Neuron (in vitro differentiated cells): ENCODE results near the gene TP53RK.

Source experiments
- H2AFZ ChIP-seq: one replicate; pipeline ENCODE4 v1.6.1; 2013; ENCODE audit warnings: low read depth, mild to moderate bottlenecking, inconsistent platforms, low read length, moderate library complexity
- H3K27me3 ChIP-seq: one replicate; pipeline ENCODE4 v1.6.1; 2013; ENCODE audit warnings: low read length; ENCODE audit not compliant: insufficient read depth
- H3K36me3 ChIP-seq: one replicate; pipeline ENCODE4 v1.6.1; 2013; ENCODE audit warnings: low read length; ENCODE audit not compliant: insufficient read depth
- H3K4me1 ChIP-seq: one replicate; pipeline ENCODE4 v1.6.1; 2013; ENCODE audit warnings: low read length; ENCODE audit not compliant: insufficient read depth
- H3K4me3 ChIP-seq: 2 replicates; pipeline ENCODE4 v1.5.1; 2013; ENCODE audit warnings: mild to moderate bottlenecking, low read length, moderate library complexity
- H3K9me3 ChIP-seq: one replicate; pipeline ENCODE4 v1.6.1; 2013; ENCODE audit warnings: low read length

The TP53RK gene

DNA sequence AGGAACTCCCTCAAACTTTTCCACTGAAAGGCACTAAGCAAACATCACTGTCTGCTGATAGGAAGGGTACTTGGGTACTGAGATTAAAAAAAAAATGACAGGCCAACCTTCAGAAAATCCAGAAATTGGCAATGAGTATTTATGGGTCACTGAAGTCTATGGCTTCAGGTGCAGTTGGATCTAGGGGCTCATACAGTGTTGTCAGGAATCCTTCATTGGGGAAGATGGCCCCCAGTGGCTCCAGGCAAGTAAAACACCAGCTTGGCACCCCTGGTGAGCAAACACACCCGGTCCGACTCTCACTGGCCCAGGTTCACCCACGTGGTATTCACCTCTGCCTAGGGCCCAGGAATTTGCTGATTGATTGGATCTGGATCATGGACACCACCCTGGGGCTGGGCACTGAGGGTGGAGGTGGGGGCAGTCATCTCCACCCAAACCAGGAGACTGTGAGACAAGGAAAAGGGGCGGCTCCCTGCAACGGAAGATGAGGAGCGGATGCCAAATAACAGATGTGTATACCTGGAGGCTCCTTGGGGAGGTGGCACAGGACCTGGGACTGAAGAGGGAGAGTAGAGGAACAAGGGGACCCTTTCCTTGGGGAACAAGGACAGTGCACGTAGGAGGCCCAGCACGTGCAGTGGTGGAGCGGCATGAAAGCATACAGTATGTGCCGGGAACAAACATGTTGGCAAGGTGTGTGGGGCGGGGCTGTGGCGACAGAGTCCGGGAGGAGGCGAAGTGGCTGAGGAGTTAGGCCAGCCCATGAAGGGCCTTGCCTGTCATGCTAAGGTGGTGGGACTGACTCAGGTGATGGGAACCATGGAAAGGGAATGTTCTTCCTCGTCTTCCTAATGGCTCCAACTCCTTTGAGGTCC is 25.0 kb upstream of the TP53RK start:
- Histone ChIP-seq H3K9me3 (no peaks in the 10 kb centered on the region), H2AFZ (no peak overlapping the region), H3K4me3 (no peak overlapping the region), H3K36me3 (no peaks in the 10 kb centered on the region), H3K4me1 (no peaks in the 10 kb centered on the region), H3K27me3 (no peaks in the 10 kb centered on the region)

DNA sequence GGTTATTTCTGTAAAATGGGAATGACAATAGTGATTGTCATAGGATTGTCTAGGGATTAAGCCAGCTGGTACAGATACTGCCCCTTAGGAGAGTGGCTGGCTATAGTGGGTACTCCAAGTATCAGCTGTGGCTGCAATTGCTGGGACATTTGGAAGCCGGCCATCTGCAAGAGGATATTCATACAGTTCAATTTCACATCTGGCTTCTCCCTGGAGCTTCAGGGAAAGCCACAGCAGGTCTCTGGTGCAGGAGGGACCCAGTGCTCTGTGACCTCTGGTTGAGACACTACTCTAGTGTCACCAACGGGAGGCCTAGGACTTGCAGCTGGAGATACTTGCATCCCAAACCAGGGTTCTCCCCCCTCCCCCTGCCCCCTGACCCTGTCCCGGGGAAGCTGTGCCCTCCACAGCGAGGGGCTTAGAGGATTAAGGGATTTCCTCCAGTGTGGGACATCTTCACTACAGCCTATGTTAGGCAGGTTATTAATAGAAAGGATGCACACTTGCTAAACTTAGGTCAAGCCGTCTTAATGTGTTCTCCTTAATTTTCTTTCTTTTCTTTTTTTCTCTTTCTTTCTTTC is 22.9 kb upstream of the TP53RK start:
- Histone ChIP-seq H3K36me3 (no peaks in the 10 kb centered on the region), H3K9me3 (no peaks in the 10 kb centered on the region), H3K4me1 (peaks cover 3% of the 10 kb centered on the region), H3K27me3 (no peaks in the 10 kb centered on the region), H3K4me3 (no peak overlapping the region), H2AFZ (no peak overlapping the region)

DNA sequence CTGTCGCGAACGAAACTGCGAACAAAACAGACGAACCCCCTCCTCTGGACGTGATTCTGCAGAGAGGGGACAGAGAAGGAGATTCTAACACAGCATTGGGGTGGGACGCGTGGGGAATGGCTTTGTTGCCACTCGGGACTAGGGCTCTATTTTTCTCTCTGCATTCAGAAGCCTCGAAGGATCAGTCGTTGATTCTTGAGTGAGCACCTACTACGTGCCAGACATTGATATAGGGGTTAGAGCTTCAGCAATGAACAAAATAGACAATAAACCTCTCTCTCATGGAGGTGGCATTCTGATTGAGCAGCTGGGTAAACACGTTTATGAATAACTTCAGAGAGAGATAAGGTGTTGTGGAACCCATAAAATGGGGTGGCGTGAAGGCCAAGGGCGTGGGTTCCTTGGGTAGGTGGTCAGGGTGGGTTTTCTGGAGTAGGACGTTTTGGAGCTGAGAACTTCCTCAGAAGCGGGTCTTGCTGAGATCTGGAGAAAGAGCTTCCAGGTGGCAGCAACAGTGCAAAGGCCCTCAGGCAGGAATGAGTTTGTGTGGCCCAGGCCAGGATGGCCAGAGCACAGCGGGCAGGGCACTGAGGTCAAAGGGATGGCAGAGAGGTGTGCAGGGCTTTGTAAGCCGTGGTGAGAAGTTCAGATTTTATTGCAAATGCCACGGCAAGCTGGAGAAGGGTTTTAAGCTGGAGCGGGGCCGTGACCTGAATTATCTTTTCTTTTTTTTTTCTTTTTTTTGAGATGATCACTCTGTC is 21.1 kb upstream of the TP53RK start:
- Histone ChIP-seq H2AFZ (peak overlapping the region; percentile 18), H3K36me3 (no peaks in the 10 kb centered on the region), H3K4me1 (peaks cover 3% of the 10 kb centered on the region), H3K27me3 (no peaks in the 10 kb centered on the region), H3K4me3 (peak overlapping the region; percentile 45), H3K9me3 (no peaks in the 10 kb centered on the region)

DNA sequence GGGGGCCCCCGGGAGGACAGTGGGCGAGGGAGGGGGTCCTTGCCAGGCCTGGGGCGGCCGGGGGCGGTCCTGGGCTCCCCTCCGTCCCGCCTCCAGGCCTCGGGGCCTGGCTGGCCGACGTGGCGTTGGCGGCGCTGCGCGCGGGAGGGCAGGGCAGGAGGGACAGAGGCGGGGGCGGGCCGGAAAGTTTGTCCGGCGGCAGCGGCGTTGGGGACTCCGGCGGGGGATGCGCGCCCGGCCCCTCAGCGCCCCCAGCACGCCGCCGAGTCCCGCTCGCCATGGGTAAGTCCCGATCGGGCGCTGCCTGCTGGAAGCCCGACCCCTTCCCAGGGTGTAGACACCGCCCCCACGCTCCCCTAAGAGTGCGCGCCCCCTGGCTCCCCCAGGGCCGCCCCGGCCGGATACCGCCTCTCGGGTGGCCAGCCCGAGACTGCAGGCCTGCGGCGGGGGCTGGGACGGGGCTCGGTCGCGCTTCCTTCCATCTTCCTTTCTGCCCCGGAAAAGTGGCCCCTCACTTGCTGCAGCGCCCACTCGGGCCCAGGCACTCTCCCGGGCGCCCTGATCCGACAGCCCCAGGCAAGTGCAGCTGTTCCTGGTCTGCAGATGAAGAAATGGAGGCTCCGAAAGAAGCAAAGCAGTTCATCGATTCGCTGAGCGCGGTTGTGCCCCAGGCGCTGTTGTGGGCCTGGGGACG is 20.4 kb upstream of the TP53RK start, which contains the start of gene SLC2A10:
SLC2A10 (plus strand) TSS at position 191 of the 694 bp plus-strand sequence; CDS start at position 279, 88 bp downstream.
- Histone ChIP-seq H3K27me3 (no peaks in the 10 kb centered on the region), H3K4me1 (peaks cover 8% of the 10 kb centered on the region)

DNA sequence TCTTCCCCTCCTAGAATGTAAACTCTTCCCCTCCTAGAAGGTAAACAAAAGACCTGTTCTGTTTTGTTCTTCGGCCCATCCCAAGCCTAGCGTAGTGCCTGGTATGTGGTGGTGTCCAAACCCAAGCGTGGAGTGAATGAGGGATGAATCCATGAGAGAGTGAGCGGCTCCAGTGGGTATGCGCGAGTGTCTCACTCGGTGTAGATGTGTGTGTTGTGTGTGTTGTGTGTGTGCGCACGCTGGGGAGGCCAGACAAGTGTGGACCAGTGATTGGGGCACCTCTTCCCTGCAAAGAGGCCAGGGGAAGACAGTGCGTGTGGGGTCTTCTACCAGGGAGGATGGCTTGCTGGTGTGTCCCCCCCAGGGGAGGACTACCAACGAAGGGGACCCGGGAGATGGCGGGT is 19.8 kb upstream of the TP53RK start:
- no peaks in the 10 kb centered on the region for H3K27me3 ChIP-seq
- peak overlapping the region; percentile 45 for H3K4me3 ChIP-seq
- no peaks in the 10 kb centered on the region for H3K36me3 ChIP-seq
- peaks cover 2% of the 10 kb centered on the region for H3K9me3 ChIP-seq
- peaks cover 10% of the 10 kb centered on the region for H3K4me1 ChIP-seq
- peak overlapping the region; percentile 18 for H2AFZ ChIP-seq

More for the DNA sequence above, 20.4 kb upstream of the TP53RK start, which contains the start of gene SLC2A10:
- no peaks in the 10 kb centered on the region for H3K36me3 ChIP-seq
- peaks cover 2% of the 10 kb centered on the region for H3K9me3 ChIP-seq
- peak within 1 kb of the TSS; percentile 45 for H3K4me3 ChIP-seq
- H2AFZ ChIP-seq: peak within 1 kb of the TSS; percentile 18

DNA sequence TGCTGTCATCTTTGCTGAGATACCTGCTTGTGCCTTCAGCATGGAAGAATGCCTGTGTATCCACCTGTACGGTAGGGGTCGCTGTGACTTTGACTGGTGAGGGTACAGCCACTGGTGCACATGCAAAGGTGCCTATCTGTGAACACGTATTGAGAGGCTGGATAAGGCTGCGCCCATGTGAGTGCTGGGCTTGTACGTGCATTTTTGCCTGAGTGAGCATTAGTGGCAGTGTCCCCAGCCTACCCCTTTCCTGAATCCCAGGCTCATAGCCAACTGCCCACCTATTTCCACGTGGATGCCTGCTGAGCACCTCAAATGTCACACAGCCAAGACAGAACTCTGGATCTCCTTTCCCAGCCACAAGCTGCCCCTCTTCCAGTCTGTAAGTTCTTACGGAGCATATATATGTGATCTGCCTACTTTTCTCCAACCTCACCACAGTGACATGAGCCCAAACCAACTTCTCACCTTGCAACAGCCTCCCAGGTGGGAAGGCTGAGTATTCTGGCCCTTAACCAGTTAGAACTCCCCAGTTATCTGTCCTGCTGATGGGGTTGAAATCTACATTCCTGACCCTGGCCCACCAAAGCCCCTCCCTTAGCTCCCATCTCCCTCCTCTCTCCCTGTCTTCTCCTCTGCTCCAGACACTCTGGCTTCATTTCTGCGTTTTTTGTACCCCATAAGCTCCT is 19.1 kb upstream of the TP53RK start:
- H3K27me3 ChIP-seq: no peaks in the 10 kb centered on the region

DNA sequence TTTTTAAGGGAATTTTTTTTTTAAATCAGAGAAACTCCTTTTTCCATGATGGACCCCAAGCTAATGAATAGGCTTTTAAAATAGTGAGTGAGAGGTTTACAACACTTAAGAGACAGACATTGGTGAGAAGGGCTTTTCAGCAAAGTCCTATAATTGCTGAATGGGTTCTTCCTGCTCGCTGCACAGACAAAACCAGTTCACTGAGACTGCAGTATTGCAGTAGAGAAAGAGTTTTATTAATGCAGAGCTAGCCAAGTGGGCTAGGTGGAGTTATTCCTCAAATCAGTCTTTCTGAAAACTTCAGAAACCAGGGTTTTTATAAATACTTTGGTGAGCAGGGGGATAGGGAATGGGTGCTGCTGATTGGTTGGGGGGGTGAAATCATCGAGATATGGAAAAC is 17.0 kb upstream of the TP53RK start:
- Histone ChIP-seq H2AFZ (no peak overlapping the region), H3K36me3 (no peaks in the 10 kb centered on the region), H3K9me3 (peaks cover 2% of the 10 kb centered on the region), H3K4me3 (no peak overlapping the region), H3K27me3 (no peaks in the 10 kb centered on the region), H3K4me1 (peaks cover 10% of the 10 kb centered on the region)

More for the DNA sequence above, 19.1 kb upstream of the TP53RK start:
- Histone ChIP-seq H3K9me3 (peaks cover 2% of the 10 kb centered on the region), H3K4me1 (peaks cover 10% of the 10 kb centered on the region), H2AFZ (no peak overlapping the region), H3K4me3 (no peak overlapping the region), H3K36me3 (no peaks in the 10 kb centered on the region)

DNA sequence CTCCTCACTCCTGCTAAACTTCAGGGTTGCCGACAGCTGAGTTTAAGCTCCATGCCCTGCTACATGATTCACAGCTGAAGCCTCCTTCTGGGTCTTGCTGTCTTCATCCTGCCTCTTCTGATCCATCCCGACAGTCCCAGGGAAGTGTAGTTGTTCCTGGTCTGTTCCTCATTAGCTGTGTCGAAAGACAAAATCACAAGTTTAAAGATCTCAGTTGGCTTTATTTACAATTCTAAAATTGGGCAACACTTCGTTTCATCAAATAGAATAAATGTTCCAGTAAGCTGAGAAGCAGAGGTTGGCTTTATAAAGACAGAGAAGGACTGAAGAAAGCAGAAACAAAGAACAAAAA is 16.1 kb upstream of the TP53RK start:
- Histone ChIP-seq H3K4me3 (no peak overlapping the region), H3K27me3 (no peaks in the 10 kb centered on the region), H3K36me3 (no peaks in the 10 kb centered on the region), H3K9me3 (peaks cover 2% of the 10 kb centered on the region), H2AFZ (no peak overlapping the region), H3K4me1 (peaks cover 10% of the 10 kb centered on the region)

DNA sequence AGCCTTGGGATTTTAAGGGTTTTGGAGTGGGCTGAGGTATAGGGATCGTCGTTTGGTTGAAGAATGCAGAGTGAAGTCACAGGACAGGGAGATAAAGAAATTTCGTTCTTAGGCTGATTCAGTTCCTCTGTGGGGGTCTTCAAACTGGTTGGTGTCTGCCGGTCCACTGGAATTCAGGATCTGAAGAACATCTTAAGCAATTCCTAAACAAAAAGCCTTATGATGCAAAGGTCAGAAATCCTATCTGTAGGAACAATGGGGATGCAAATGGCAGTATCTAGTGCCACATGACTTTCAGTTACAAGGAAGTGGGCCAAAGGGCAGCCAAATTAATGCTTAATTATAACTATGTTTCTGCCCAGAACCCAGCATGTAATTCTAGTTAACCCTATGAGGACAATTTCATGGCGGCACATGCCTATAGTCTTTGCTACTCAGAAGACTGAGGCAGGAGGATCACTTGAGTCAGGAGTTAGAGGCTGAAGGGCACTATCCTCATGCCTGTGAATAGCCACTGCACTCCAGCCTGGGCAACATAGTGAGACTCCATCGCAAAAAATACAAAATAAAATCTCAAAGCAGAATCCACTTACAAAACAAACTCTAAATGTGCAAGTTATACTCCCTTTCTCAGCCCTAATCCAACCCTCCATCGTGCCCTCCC is 15.6 kb upstream of the TP53RK start:
- no peak overlapping the region for H3K4me3 ChIP-seq
- H3K36me3 ChIP-seq: no peaks in the 10 kb centered on the region
- H2AFZ ChIP-seq: no peak overlapping the region
- no peaks in the 10 kb centered on the region for H3K27me3 ChIP-seq
- peaks cover 10% of the 10 kb centered on the region for H3K4me1 ChIP-seq
- H3K9me3 ChIP-seq: peaks cover 2% of the 10 kb centered on the region

DNA sequence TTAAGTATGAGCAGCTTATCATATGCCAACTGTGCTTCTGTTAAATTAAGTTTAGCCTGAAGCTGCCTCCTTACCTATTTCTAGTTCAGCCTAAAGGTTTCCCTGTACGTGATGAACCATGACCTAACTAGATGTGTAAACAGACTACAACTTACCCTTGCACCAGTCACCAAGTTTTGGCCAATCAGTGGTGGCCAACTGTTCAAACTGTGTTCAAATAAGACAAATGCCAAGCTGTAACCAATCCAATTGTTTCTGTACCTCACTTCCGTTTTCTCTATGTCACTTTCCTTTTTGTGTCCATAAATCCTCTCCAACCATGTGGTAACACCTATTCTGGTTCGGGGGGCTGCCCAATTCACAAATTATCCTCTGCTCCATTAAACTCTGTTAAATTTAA is 14.2 kb upstream of the TP53RK start:
- H3K9me3 ChIP-seq: peaks cover 2% of the 10 kb centered on the region
- no peaks in the 10 kb centered on the region for H3K36me3 ChIP-seq
- no peak overlapping the region for H3K4me3 ChIP-seq
- no peak overlapping the region for H2AFZ ChIP-seq
- peaks cover 8% of the 10 kb centered on the region for H3K4me1 ChIP-seq
- no peaks in the 10 kb centered on the region for H3K27me3 ChIP-seq

DNA sequence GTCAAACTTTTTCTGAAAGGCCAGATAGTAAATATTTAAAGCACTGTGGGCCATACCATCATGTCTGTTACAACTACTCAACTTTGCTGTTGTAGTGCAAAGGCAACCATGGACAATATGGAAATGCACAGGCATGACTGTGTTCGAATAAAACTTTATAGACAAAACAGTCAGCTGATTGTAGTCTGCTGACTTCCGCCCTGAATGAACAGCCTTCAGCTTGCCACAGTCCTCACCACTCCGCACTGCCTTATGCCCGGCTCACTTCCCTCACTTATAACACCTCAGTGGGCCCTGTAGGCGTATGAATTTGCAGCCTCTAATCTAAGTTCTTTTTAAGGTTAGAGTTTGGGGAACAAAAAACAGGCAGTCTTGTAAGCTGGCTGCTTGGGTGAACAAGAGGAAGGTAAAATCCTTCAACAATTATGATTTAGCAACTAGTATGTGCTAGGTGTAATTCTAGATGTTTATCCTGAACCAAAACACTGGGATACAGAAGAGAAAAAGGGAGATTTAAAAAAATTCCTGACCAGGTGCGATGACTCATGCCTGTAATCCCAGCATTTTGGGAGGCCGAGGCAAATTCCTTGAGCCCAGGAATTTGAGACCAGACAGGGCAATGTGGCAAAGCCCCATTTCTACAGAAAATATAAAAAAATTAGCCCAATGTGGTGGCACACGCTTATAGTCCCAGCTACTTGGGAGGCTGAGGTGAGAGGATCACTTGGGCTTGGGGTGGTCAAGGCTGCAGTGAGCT is 13.4 kb upstream of the TP53RK start:
- Histone ChIP-seq H3K4me1 (peaks cover 12% of the 10 kb centered on the region), H3K36me3 (no peaks in the 10 kb centered on the region), H3K27me3 (no peaks in the 10 kb centered on the region), H3K4me3 (no peak overlapping the region), H3K9me3 (peaks cover 5% of the 10 kb centered on the region), H2AFZ (no peak overlapping the region)
